Keratinocyte (primary cell): Measurements from ENCODE around the gene TBC1D5.

Experiments used
- CTCF ChIP-seq, 3 experiments: IDR thresholded peaks in 1 of 3; conservative IDR thresholded peaks in 1 of 3; optimal IDR thresholded peaks in 1 of 3; 2 replicates in 2 of 3; 3 replicates in 1 of 3; pipeline versions ENCODE3 to v1.5.1; 2011; ENCODE audit warnings: low read length in 3 of 3, mild to moderate bottlenecking in 3 of 3, moderate library complexity in 2 of 3, control low read depth in 1 of 3, inconsistent platforms in 1 of 3; ENCODE audit not compliant: insufficient read depth in 2 of 3; ENCODE audit errors: extremely low read depth in 1 of 3
- EZH2 ChIP-seq: IDR thresholded peaks from one replicate; pipeline ENCODE4 v1.6.1; 2012; ENCODE audit warnings: inconsistent platforms, mild to moderate bottlenecking, low read length, moderate library complexity

- no peak for TF ChIP-seq CTCF (optimal IDR thresholded peaks at IDR 0.05 in 1 of 3, IDR thresholded peaks at IDR 0.05 in 1 of 3, conservative IDR thresholded peaks at IDR 0.05 in 1 of 3; ENCODE audit: extremely low read depth in 1 of 3, insufficient read depth in 2 of 3, low read length in 3 of 3)
- no peak for TF ChIP-seq EZH2
Measured at GRCh38 chr3:17743658-17743995, 1.2 kb upstream of the TBC1D5 start.
